Measurements from ENCODE around the gene TUBB4A. TPM values are rescaled to one million over a fixed set of nuclear protein-coding genes. Genes with fewer than 3 reads are reported as not detected.
A peak's percentile ranks its signal among the peaks of the same experiment; 100 is the strongest.

Gene TUBB4A
- total and polyA plus RNA-seq, 2 experiments from 2014 or later, result not detected

- 58 to 61% methylated on average over 20 of the region's 20 CpGs for WGBS, 2 experiments (ENCODE audit: low coverage in 1 of 2, low lambda C conversion rate in 2 of 2, missing lambda C conversion rate in 2 of 2)
- in situ Hi-C loops (cut with MboI), result no loop called here
- DNase-seq, result peak; percentile 51
- Histone ChIP-seq H3K9ac (no peak overlapping the region), H3K27me3 (replicated peaks; ENCODE audit: insufficient read depth) (no peaks in the 10 kb centered on the region), H4K20me1 (ENCODE audit: insufficient read depth) (no peaks in the 10 kb centered on the region), H3K4me1 (ENCODE audit: insufficient read depth) (peaks cover 7% of the 10 kb centered on the region), H3F3A (ENCODE audit: insufficient read depth) (0 out of 2 replicates have a peak, but pooled peaks cover 3% of the 10 kb centered on the region), H2AFZ (no peak overlapping the region), H3K9me2 (ENCODE audit: insufficient read depth) (no peaks in the 10 kb centered on the region), H3K79me2 (ENCODE audit: insufficient read depth) (no peaks in the 10 kb centered on the region), H3K4me3 (no peak overlapping the region), H3K4me2 (ENCODE audit: unreplicated experiment) (no peak overlapping the region), H3K27ac (no peak overlapping the region), H3K9me3 (ENCODE audit: low read depth) (no peaks in the 10 kb centered on the region), H3K36me3 (ENCODE audit: low read depth) (no peaks in the 10 kb centered on the region)
- TF ChIP-seq EZH2 (IDR thresholded peaks at IDR 0.05; ENCODE audit: insufficient read depth, poor library complexity, severe bottlenecking), result no peak
- TF ChIP-seq EZH2phosphoT487 (IDR thresholded peaks at IDR 0.05; ENCODE audit: insufficient read depth, low read depth), result no peak
Measured at GRCh38 chr19:6521718-6522646, 19.9 kb upstream of the TUBB4A start.

- no peak overlapping the region for H3K27ac ChIP-seq
- H2AFZ ChIP-seq, result no peak overlapping the region
- no peak overlapping the region for H3K4me3 ChIP-seq
- DNase-seq, result peak; percentile 92
- in situ Hi-C loops (cut with MboI), result loop anchor here (10.0 kb wide), 1 partner anchor 346 kb away; no protein-coding TSS in a partner anchor
- 0 to 3% methylated on average over 2 of the region's 2 CpGs for WGBS, 2 experiments (ENCODE audit: low coverage in 1 of 2, low lambda C conversion rate in 2 of 2, missing lambda C conversion rate in 2 of 2)
- H3K4me1 ChIP-seq (ENCODE audit: insufficient read depth), result peaks cover 7% of the 10 kb centered on the region
- H3K9me3 ChIP-seq (ENCODE audit: low read depth), result no peaks in the 10 kb centered on the region
- H3K79me2 ChIP-seq (ENCODE audit: insufficient read depth), result no peaks in the 10 kb centered on the region
- no peaks in the 10 kb centered on the region for H3K9me2 ChIP-seq (ENCODE audit: insufficient read depth)
- no peaks in the 10 kb centered on the region for H4K20me1 ChIP-seq (ENCODE audit: insufficient read depth)
- H3F3A ChIP-seq (ENCODE audit: insufficient read depth), result 0 out of 2 replicates have a peak, but pooled peaks cover 3% of the 10 kb centered on the region
- TF ChIP-seq EZH2 (IDR thresholded peaks at IDR 0.05; ENCODE audit: insufficient read depth, poor library complexity, severe bottlenecking) (no peak), EZH2phosphoT487 (IDR thresholded peaks at IDR 0.05; ENCODE audit: insufficient read depth, low read depth) (no peak)
- peak overlapping the region; percentile 41 for H3K4me2 ChIP-seq (ENCODE audit: unreplicated experiment)
- no peak overlapping the region for H3K9ac ChIP-seq
- H3K27me3 ChIP-seq (replicated peaks; ENCODE audit: insufficient read depth), result no peaks in the 10 kb centered on the region
- no peaks in the 10 kb centered on the region for H3K36me3 ChIP-seq (ENCODE audit: low read depth)
Measured at GRCh38 chr19:6519289-6519688, 17.2 kb upstream of the TUBB4A start.

GRCh38 chr19:6518145-6518911, 16.2 kb upstream of the TUBB4A start:
- Histone ChIP-seq H3F3A (ENCODE audit: insufficient read depth) (0 out of 2 replicates have a peak, but pooled peaks cover 3% of the 10 kb centered on the region), H3K9me3 (ENCODE audit: low read depth) (no peaks in the 10 kb centered on the region), H4K20me1 (ENCODE audit: insufficient read depth) (no peaks in the 10 kb centered on the region), H3K4me3 (no peak overlapping the region), H3K9ac (no peak overlapping the region), H3K4me1 (ENCODE audit: insufficient read depth) (peaks cover 7% of the 10 kb centered on the region), H3K27ac (no peak overlapping the region), H2AFZ (no peak overlapping the region), H3K9me2 (ENCODE audit: insufficient read depth) (no peaks in the 10 kb centered on the region), H3K79me2 (ENCODE audit: insufficient read depth) (no peaks in the 10 kb centered on the region), H3K36me3 (ENCODE audit: low read depth) (no peaks in the 10 kb centered on the region), H3K27me3 (replicated peaks; ENCODE audit: insufficient read depth) (no peaks in the 10 kb centered on the region), H3K4me2 (ENCODE audit: unreplicated experiment) (no peak overlapping the region)
- WGBS, 2 experiments (ENCODE audit: low coverage in 1 of 2, low lambda C conversion rate in 2 of 2, missing lambda C conversion rate in 2 of 2), result 57 to 63% methylated on average over 14 of the region's 14 CpGs
- no peak for DNase-seq
- TF ChIP-seq EZH2 (IDR thresholded peaks at IDR 0.05; ENCODE audit: insufficient read depth, poor library complexity, severe bottlenecking), result no peak
- no peak for TF ChIP-seq EZH2phosphoT487 (IDR thresholded peaks at IDR 0.05; ENCODE audit: insufficient read depth, low read depth)
- in situ Hi-C loops (cut with MboI), result loop anchor here (10.0 kb wide), 1 partner anchor 346 kb away; no protein-coding TSS in a partner anchor

- peak overlapping the region; percentile 93 for H3K4me2 ChIP-seq (ENCODE audit: unreplicated experiment)
- no peaks in the 10 kb centered on the region for H3K36me3 ChIP-seq (ENCODE audit: low read depth)
- peaks cover 7% of the 10 kb centered on the region for H3K4me1 ChIP-seq (ENCODE audit: insufficient read depth)
- no peaks in the 10 kb centered on the region for H3K79me2 ChIP-seq (ENCODE audit: insufficient read depth)
- in situ Hi-C loops (cut with MboI), result loop anchor here (10.0 kb wide), 1 partner anchor 348 kb away; no protein-coding TSS in a partner anchor
- 1 to 2% methylated on average over 37 of the region's 38 CpGs for WGBS, 2 experiments (ENCODE audit: low coverage in 1 of 2, low lambda C conversion rate in 2 of 2, missing lambda C conversion rate in 2 of 2)
- H3K9ac ChIP-seq, result peak overlapping the region; percentile 77
- H3K9me2 ChIP-seq (ENCODE audit: insufficient read depth), result no peaks in the 10 kb centered on the region
- H3K27me3 ChIP-seq (replicated peaks; ENCODE audit: insufficient read depth), result no peaks in the 10 kb centered on the region
- H2AFZ ChIP-seq, result peak overlapping the region; percentile 96
- H3K9me3 ChIP-seq (ENCODE audit: low read depth), result no peaks in the 10 kb centered on the region
- H4K20me1 ChIP-seq (ENCODE audit: insufficient read depth), result no peaks in the 10 kb centered on the region
- peak overlapping the region; percentile 44 for H3K27ac ChIP-seq
- H3K4me3 ChIP-seq, result peak overlapping the region; percentile 84
- TF ChIP-seq EZH2phosphoT487 (IDR thresholded peaks at IDR 0.05; ENCODE audit: insufficient read depth, low read depth) (no peak), EZH2 (IDR thresholded peaks at IDR 0.05; ENCODE audit: insufficient read depth, poor library complexity, severe bottlenecking) (no peak)
- 0 out of 2 replicates have a peak, but pooled peaks cover 3% of the 10 kb centered on the region for H3F3A ChIP-seq (ENCODE audit: insufficient read depth)
- DNase-seq, result peak; percentile 94
Measured at GRCh38 chr19:6516659-6517291, 14.7 kb upstream of the TUBB4A start.

Measured in GM23248 (cell line).